Brain microvascular endothelial cell (primary cell): ENCODE measurements around the gene MEGF11.

Experiments used
- DNase-seq: peaks from one replicate; pipeline ENCODE4 v3.0.0-alpha.2; 2020
- H3K27ac ChIP-seq: fragments of 250-450 bp; sonication (Bioruptor Pico); 2 replicates; pipeline ENCODE4 v1.5.1; 2020; ENCODE audit warnings: mild to moderate bottlenecking, moderate library complexity
- H3K27me3 ChIP-seq: fragments of 250-450 bp; sonication (Bioruptor Pico); replicated peaks from 2 replicates; pipeline ENCODE4 v1.5.1; 2020; ENCODE audit warnings: mild to moderate bottlenecking
- H3K36me3 ChIP-seq: fragments of 250-450 bp; sonication (Bioruptor Pico); replicated peaks from 2 replicates; pipeline ENCODE4 v1.5.1; 2020; ENCODE audit warnings: mild to moderate bottlenecking
- H3K4me3 ChIP-seq: 2 replicates; pipeline ENCODE4 v1.5.1; 2011; ENCODE audit warnings: low read depth, mild to moderate bottlenecking, control low read depth, low read length, moderate library complexity
- in situ Hi-C: cut with HindIII; loops from 2 replicates; pipeline ENCODE4 v1.10.0; 2017; ENCODE audit warnings: low sequenced_read_pairs, low pct_ligation_motif_present
- TF ChIP-seq, protein P1 (sequence below): IDR thresholded peaks from 2 replicates; pipeline ENCODE4 v1.5.1; 2011; ENCODE audit warnings: low read depth, mild to moderate bottlenecking, moderate library complexity, low read length, control low read depth, inconsistent platforms; ENCODE audit errors: missing control alignments

The MEGF11 gene

DNA sequence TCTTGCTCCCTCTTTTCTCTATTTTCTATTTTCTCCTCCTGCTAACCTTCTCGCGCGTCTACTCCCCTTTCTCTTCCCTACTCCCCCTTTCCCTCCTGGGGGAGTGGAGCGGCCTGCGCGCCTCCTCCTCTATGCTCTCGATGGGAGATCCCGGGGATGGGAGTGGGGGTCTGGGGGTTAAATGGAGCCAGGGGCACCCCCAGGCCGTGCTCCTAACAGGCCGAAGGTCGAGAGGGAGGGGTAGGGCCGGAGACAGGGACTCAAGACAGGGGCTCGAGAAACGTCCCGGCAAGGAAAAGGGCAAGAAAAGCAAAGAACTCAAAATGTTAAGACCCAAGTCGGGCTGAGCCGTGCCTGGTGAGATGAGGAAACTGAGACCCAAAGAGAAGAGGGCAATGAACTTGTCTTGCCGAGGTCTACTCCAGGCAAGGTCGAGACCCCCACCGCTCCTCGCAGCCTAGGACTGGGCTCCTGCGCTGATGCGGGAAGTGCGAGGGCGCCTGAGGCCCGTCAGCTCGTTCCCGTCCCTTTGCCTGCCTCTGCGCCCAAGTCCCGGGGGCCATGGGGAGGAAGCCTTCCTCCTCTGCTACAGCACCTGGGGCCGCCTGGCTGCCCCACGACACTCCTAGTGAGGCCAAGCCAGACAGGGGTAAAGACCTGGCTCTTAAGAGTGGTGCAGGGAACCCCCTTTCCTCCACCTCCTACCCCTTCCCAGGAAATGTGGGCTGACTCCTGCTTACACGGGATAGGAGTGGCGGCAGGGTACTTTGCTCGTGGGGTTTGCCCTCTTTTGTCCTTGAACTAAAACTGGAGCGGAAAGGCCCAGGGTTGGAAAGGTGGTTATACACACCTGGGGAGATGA, 770 bp upstream of the MEGF11 start:
- in situ Hi-C loops: no loop called here
- Histone ChIP-seq H3K4me3 (peak overlapping the region; percentile 35), H3K27me3 (peaks cover 65% of the 10 kb centered on the region)

DNA sequence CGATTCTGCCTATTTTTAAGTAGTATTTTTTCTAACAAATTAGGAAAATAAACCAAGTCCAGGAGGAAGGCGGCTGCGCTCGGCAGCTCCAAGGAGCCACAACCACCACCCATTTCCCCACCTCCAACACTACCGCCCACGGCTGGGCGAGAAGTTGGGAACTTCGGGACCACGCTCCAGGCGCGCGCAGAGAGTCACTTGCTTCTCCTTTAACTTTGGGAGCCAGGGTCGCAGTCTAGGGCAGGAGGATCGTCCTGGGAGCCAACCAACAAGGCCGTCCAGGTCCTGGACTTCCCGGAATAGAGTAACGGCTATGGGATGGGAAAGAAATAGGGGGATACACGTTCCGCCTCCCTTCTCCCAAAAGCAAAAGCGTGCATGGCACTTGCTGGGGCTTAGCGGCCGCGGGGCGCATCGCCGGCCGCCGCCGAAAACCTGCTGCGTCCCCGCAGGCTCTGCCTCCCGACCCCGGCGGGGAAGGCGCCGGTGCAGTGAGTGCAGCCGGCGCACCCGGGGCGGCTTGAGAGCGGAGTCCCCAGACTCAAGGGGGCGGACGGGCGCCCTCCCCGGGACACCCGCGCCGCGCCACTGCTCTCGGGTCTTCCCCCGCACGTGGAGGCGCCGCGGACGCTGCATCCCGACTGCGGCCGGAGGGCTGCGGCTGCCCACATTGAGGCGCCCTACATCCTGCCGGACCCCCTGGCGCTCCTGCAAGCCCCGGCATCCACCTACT, 699 bp downstream of the MEGF11 start:
- TF ChIP-seq, protein P1, sequence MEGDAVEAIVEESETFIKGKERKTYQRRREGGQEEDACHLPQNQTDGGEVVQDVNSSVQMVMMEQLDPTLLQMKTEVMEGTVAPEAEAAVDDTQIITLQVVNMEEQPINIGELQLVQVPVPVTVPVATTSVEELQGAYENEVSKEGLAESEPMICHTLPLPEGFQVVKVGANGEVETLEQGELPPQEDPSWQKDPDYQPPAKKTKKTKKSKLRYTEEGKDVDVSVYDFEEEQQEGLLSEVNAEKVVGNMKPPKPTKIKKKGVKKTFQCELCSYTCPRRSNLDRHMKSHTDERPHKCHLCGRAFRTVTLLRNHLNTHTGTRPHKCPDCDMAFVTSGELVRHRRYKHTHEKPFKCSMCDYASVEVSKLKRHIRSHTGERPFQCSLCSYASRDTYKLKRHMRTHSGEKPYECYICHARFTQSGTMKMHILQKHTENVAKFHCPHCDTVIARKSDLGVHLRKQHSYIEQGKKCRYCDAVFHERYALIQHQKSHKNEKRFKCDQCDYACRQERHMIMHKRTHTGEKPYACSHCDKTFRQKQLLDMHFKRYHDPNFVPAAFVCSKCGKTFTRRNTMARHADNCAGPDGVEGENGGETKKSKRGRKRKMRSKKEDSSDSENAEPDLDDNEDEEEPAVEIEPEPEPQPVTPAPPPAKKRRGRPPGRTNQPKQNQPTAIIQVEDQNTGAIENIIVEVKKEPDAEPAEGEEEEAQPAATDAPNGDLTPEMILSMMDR: no peak
- no peaks in the 10 kb centered on the region for H3K36me3 ChIP-seq
- H3K27me3 ChIP-seq: peaks cover 68% of the 10 kb centered on the region
- H3K4me3 ChIP-seq: peak overlapping the region; percentile 43
- in situ Hi-C loops: no loop called here
- DNase-seq: no peak
- H3K27ac ChIP-seq: no peak overlapping the region

More for the DNA sequence above, 770 bp upstream of the MEGF11 start:
- TF ChIP-seq, protein P1: no peak
- Histone ChIP-seq H3K27ac (no peak overlapping the region), H3K36me3 (no peaks in the 10 kb centered on the region)
- no peak for DNase-seq

DNA sequence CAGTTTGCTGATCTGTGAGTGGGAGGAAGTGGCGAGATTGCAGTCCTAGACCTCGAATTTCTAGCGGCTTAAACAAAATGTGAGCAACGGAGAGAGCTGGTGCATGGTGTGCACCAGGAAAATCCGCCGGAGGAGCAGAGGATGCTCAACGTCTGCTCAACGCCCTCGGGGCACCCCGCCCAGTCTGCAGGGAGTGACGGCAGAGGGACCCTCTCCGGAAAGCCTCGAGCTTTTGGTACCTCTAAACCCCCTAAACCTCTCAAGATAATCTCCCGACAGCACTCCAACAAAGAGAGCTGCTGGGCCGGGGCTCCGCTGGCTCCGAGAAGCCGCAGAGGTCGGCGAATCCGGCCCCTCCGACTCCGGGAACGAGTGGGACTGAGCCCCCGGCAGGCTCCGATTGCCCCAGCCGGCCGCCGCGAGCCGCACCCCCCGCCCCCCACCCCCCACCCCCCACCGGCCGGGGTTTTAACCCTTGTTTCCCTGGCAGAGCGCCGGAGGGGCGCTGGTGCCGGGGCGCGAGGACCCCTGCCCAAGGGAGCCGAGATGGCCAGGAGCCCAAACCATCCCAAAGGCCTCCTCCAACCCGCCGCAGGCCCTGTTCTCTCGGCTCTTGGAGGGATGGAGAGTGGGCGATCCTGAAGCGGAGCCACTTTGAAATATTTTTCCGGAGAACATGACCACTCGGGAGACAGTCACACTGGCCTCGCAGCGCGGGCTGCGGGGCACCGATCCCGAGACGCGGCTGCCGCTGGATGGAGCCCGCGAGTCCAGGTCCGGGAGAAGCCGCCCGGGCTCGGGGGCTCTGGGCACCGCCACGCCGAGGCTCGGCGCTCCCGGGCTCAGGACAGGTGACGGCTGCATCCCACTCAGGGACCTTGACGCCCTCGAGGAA, 1.5 kb downstream of the MEGF11 start:
- Histone ChIP-seq H3K4me3 (peak overlapping the region; percentile 43), H3K36me3 (no peaks in the 10 kb centered on the region), H3K27ac (no peak overlapping the region), H3K27me3 (peaks cover 71% of the 10 kb centered on the region)
- in situ Hi-C loops: no loop called here
- DNase-seq: peak; percentile 9
- TF ChIP-seq, protein P1: peak; percentile 73

DNA sequence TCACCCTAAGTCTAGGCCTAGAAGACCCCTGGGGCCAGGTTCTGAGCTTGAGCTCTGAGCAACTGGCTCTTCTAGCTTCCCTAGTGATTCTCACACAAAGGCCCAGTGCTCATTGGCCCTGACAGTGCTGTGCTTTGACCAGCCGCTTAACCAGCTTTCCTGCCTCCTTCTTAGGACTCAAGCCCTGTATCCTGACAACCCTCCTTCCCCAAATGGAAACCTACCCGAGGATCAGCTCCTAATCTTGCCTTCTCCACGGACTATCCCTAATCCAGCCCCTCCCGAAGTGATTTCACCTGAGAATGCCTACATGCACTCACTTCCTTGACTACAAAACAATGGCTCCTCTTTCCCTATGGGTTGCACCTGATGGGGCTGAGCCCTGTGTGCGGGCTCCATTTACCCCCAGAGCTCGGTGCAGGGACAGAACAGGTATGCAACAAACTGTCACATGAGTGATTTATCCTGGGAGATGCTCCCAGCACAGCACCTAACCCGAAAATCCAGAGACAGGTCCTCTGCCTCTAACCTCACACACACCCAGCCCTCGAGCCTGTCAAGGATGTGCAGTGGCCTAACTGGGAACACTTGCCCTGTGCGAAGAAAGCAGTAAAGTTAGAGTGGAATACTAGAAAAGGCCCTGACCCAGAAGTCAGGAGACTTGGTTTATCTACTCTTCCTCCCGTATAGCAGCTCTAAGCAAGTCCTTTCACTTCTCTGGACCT, 2.3 kb downstream of the MEGF11 start:
- Histone ChIP-seq H3K27me3 (peaks cover 68% of the 10 kb centered on the region), H3K36me3 (no peaks in the 10 kb centered on the region), H3K27ac (no peak overlapping the region), H3K4me3 (no peak overlapping the region)
- TF ChIP-seq, protein P1: no peak
- DNase-seq: no peak
- in situ Hi-C loops: no loop called here

DNA sequence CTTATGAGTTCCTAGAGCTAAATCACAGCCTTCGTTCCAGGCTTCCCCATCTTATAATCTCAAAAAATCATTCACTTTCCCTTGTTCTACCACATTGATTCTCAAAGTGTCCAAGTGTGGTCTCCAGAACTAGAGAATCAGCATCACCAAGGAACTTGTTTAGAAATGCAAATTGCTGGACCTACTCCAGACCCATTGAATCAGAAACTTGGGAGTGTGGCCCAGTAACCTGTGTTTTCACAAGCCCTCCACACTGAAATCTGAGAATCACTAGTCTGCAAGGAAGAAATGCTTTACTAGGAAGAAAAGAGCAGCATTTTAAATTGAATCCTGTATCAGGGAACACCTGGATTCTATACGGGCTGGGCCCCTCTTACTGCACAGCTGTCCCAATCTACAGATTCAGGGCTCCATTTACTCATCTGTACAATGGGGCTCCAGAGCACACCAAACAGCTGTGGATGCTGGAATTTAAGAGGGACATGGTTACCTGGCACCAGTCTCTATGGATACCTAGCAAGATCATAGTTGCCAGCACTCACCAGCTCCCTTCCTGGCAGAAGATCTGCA, 3.9 kb downstream of the MEGF11 start:
- no peak for DNase-seq
- no peaks in the 10 kb centered on the region for H3K36me3 ChIP-seq
- H3K27ac ChIP-seq: no peak overlapping the region
- peaks cover 57% of the 10 kb centered on the region for H3K27me3 ChIP-seq
- TF ChIP-seq, protein P1: no peak
- no peak overlapping the region for H3K4me3 ChIP-seq
- in situ Hi-C loops: no loop called here
